Pons (tissue), 1 donor: ENCODE results near the gene MIEF1.

Experiments
- DNase-seq: peaks from one replicate; pipeline ENCODE4 v3.0.0-alpha.2; 2016; ENCODE audit warnings: low spot score

MIEF1 gene

DNA sequence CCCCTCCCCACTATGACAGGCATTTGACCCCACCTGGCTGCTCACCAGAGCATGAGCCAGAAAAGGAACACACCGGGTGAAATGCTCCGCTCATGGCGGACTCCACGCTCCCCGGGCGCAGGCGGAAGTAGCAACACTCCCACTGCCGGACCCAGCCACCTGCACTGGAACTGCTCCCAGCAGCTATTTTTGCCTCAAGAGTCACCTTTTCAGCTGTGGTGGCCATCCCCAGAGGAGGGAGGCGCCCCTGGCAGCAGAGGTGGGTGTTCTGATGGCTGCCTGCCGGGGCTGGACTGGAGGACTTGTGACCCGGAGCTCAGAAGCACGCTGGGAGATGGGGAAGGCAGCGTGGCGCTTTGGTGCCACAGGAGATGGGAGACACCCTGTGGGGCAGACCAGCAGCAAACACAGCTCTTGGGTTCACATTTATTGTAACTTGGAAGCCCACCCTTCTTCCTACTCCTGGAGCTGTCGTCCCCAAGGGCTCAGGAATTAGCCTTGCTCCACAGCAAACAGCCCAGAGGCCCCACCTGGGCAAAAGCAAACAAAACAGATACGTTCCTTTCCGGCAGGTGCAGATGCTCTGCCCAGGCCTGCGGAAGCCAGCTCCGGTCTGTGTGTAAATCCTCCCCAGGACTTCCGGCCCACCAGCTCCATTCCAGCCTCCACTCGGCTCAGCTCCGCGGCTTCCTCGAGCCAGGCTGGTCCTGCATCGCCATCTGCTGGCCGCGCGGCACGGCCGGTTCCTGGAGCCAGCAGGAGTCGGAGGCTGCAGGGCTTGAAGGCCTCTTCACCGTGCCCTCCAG lies 26.8 kb downstream of the MIEF1 start:
- peak; percentile 87 for DNase-seq

DNA sequence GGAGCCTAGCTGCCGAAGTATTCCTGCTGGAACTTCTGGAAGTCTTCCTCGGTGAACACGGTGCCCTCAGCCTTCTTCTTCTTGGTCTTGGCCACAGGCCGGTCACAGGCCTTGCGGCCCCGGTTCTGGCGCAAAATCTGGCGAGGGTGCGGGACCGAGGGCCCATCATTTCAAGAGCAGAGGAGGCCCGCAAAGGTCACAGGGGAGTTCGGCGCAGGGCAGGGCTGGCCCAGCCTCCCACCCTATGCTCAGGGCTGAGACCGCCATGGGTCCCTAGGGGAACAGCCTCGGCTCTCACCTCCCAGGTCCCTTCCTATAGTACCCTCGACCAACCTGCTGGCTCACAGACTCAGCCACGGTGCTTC lies 27.4 kb downstream of the MIEF1 start:
- no peak for DNase-seq

DNA sequence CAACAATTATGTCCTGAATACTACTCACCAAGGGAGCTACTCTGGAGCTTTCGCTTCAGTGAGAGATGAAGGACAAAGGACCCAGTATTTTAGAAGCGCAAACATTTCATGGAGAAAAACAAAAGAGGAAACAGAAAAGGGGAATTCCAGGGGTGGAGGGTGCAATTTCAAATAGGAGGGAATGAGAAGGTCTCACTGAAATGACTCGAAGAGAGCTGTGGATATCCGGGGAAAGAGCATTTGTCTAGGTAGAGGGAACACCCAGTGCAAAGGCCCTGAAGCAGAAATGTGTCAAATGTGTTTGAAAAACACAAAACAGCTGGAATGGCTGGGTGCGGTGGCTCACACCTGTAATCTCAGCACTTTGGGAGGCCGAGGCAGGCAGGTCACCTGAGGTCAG lies 28.0 kb downstream of the MIEF1 start:
- DNase-seq, result no peak

GRCh38 chr22:39530692-39531331 lies 28.7 kb downstream of the MIEF1 start:
- DNase-seq, result no peak

- DNase-seq, result peak; percentile 99
Observed at GRCh38 chr22:39532215-39533073, 30.4 kb downstream of the MIEF1 start, which contains the start of gene RPS19BP1. TSS of gene RPS19BP1 (minus strand) at chr22:39532748. CDS start at chr22:39532738, 10 bp downstream.

DNA sequence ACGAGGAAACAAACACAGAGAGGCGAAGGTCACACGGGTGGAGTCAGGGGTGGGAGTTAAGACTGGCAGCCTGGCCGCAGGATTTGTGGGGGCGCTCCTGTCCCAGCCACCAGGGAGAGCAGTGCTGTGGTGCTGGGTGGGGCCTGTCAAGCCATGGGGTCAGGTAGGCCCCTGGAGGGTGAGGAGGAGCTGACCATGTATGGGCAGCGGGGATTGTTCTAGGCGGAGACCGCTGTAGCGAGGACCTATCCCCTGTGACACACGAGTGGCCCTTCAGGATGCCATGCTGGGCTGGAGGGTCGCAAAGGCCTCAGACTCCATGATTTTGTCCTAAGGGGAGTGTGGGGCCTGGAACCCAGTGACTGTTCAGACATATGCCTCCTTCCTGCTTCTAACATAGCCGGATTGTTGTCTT lies 32.0 kb downstream of the MIEF1 start:
- DNase-seq, result no peak

DNA sequence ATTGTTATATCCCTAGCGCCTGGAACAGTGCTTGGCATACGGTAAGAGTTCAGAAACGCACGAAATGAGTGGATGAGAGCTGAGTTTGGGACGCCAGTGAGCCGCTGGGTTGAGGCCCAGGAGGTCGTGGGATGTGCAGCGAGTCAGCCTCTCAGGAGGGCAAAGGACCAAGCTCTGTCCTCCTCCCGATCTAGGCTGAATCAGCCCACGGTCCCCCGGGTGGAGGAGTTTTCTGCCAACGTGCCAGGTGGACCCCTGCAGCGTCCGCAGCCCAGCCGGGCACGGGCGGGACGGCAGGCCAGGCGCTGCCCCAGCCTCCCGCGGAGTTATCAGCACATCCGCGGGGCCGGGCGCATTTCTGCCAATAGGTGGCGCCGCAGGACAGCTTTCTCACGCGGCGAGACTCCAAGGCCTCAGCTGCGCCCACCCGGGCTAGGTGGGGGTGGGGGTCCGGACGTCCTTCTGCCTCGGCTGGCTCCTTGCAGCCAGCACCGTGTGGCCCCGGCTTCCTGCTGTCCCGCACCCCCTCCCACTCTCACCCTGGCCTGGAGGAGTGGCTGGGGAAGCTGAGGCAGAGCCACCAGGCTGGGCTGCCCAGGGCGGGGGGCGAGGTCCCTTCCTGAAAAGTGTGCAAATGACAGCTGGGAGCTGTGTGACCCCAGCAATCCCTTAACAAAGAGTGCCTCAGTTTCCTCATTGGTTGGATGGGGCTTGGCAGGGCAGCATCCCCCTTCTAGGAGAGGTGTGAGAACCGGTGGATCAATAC lies 32.7 kb downstream of the MIEF1 start:
- DNase-seq, result no peak

DNA sequence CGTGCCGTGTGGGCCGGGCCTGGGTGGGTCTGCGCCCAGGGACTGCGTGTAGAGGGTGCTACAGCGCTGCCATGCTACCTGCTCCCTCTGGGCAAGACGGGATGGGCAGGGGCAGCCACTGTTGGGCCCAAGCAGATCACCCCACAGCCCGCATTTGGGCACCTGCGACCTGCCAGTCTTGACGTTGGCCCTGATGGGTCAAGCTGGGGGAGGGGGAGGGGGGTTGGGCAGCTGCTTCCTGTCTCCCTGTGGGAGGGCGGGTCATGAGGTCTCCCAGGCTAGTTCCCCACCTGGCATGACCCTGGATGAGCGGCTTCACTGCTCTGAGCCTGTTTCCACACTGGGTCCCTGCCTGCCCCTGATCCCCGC lies 33.3 kb downstream of the MIEF1 start:
- DNase-seq, result no peak

GRCh38 chr22:39535831-39536449 lies 33.9 kb downstream of the MIEF1 start:
- no peak for DNase-seq

GRCh38 chr22:39536711-39537110 lies 34.6 kb downstream of the MIEF1 start:
- DNase-seq, result no peak

DNA sequence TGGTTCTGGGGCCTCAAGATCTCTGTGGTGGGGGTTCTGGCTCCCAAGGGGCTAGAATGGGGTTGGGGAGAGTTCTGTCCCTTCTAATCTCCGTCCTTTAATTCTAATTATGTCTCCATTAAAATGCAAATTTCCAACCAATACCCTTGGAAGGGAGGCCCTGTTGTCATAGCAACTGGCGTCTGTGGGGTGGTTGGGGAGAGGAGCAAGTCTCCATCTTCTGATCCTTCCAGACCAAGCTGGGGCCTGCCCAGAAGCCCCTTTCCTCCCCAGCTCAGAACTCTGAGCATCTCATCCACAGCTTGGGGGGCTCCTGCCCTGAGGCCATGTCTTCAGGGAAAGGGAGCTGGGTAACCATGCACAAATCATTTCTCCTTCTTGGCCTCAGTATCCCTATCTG lies 35.9 kb downstream of the MIEF1 start:
- no peak for DNase-seq

- DNase-seq, result no peak
Observed at GRCh38 chr22:39543095-39543494, 41.0 kb downstream of the MIEF1 start.

DNA sequence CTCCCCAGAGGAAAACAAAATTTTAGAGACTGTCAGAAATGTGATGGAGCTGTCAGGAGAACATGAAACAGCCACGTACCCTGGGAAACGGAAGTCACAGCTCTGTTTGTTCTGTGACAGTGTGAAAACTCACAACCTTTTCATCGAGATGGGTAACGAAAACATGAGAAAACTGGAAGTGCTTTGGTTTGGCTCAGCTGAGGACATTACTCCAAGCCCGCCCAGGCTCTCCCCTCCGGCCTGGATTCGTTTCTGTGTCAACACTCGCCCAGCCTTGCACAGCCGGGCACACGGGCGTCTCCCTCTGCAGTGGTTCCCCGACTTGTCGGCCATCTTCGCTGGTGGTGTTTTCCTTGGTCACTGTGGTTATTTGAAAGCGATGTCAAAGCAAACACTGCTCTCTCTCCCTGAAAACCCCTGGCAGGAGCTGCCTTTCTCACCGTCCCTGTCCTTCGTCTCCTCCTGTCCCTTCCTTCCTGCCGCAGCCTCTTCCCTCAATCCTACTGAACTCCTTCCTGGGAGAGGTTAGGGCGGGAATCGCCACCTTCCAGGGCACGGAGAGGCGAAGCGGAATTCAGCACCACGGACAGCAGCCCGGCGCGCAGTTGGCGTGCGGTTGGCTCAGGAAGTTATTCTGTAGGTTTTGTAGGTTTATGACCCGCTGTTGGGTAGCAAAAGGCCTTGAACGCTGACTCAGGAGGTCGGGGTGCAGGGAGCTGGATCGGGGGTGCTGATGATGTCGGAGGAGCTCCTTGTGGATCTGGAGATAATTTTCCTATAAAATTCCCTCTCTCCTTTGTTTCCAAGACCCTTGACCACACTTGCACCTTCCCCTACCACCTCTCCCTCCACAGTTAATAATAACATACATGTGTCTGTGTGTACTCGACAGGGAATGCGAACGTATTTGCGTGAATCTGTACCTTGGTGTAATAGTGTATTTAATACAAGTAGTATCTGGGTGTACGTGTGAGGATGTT lies 43.6 kb downstream of the MIEF1 start:
- no peak for DNase-seq

DNA sequence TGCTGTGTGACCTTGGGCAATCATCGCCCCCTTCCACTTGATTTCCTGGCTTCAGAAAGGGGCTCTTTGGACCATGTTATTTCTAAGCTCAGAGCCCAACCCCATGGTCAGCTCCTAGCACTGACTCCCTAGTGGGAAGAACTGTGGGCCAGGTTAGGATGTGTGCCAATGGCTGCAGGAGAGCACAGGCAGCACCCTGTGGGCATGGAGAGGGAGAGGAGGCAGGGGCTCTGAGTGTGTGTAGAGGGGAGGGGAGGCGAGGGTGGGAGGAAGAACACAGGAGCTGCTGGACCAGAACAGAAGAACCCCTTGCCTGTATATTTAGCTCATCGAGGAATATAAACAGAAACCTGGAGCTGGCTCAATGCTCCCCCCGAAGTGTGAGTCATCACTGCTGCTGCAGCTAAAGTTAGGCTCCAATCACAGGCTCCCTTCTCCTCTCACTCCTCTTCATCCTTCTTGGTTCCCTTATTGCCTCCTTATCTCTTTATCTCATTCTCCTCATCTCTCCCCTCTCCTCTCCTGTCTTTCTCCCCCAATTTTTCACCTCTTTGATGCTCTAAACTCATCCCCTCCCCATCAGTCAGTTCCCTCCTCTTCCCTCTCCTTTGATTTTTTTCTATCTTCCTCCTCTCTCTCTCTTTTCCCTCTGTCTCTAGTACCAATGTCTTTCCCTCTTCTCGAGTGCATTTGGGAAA lies 44.9 kb downstream of the MIEF1 start:
- DNase-seq, result no peak

GRCh38 chr22:39547587-39547947 lies 45.5 kb downstream of the MIEF1 start:
- DNase-seq, result no peak

- no peak for DNase-seq
Observed at GRCh38 chr22:39553429-39553828, 51.3 kb downstream of the MIEF1 start.

DNA sequence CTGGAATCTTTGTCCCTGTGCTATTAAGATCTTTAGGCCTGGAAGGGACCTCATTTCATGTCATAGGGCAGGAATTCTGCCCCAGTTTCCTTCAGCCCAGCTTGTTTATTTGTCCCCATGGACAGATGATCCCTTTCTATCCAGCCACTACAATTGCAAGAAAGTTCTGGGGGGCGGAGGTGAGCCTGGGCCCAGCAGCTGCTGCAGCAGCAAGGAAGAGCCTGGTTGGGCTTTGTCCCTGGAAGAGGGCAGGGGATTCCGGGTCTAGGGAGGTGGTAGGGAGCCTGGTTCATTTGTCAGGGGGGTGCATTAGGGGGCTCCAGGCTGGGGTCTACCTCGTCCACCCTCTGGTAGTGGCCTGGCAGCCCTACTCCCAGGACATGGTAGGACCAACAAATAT lies 52.1 kb downstream of the MIEF1 start:
- no peak for DNase-seq

GRCh38 chr22:39556970-39557841 lies 55.1 kb downstream of the MIEF1 start:
- DNase-seq, result no peak

GRCh38 chr22:39558254-39558727 lies 56.2 kb downstream of the MIEF1 start:
- no peak for DNase-seq
